Ishikawa (cell line): ENCODE data around the gene DPP4.

Experiments
- CREB1 ChIP-seq: IDR thresholded peaks from 2 replicates; pipeline ENCODE4 v1.6.1; 2012; ENCODE audit warnings: low read depth
- EP300 ChIP-seq: IDR thresholded peaks from 2 replicates; pipeline ENCODE4 v1.6.1; 2012; ENCODE audit warnings: borderline replicate concordance
- FOXM1 ChIP-seq: IDR thresholded peaks from 2 replicates; pipeline ENCODE4 v1.6.1; 2012; ENCODE audit warnings: low read depth, borderline replicate concordance
- TAF1 ChIP-seq: IDR thresholded peaks from 2 replicates; pipeline ENCODE4 v1.6.1; 2012; ENCODE audit warnings: low read depth, mild to moderate bottlenecking
- USF1 ChIP-seq: IDR thresholded peaks from 2 replicates; pipeline ENCODE4 v1.6.1; 2012
- YY1 ChIP-seq: IDR thresholded peaks from 2 replicates; pipeline ENCODE4 v1.6.1; 2012; ENCODE audit warnings: low read depth
- ZBTB7A ChIP-seq: IDR thresholded peaks from 2 replicates; pipeline ENCODE4 v1.6.1; 2012; ENCODE audit warnings: low read depth

DNA sequence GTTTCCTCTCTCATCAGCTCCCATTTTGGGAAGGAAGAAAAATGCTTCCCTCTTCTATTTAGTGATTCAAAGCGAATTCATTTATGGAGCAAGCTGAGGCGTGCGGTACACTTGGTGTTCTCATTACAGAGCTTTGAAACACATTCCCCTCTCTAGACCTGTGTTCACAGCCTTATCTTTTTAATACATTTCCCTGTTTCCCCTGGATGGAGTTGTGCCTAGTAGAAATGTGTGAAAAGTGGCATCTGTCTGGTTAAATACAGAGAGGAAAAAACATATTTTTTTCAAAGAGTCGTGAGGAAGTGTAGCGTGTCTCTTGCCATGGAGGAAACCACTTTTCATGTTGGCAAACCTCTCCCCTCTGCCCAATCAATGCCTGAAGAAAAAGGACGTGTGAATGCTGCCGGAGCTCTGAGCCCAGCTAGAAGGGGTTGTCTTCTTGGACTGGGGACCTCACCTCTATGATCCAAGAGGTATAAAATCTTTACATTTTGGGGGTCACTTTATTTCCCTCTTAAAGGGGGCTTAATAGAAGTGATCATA lies 52.4 kb downstream of the DPP4 start:
- TF ChIP-seq YY1 = no peak
- no peak for TF ChIP-seq CREB1
- TF ChIP-seq FOXM1 = no peak
- TF ChIP-seq TAF1 = no peak
- no peak for TF ChIP-seq EP300
- no peak for TF ChIP-seq ZBTB7A
- no peak for TF ChIP-seq USF1
